SK-N-SH (cell line): ENCODE data around the gene KCNJ9. TPM values are rescaled to one million over a fixed set of nuclear protein-coding genes. Genes with fewer than 3 reads are reported as not detected.

Experiments
- CTCF ChIA-PET: fragments of 300-600, 350-600 bp; formaldehyde crosslinking; extraction: SDS; loops from one replicate; lab custom pipeline; 2021; lab: Yijun Ruan, JAX
- POLR2A ChIA-PET: fragments of 350-600 bp; sonication (Branson Sonifier 250); formaldehyde crosslinking; extraction: SDS; loops from one replicate; lab custom pipeline; 2020; ENCODE audit warnings: antibody characterized with exemption, inconsistent platforms; lab: Yijun Ruan, JAX
- DNase-seq: peaks from one replicate; pipeline ENCODE4 v3.0.0; 2012
- H2AFZ ChIP-seq: fragments of 200-600 bp; sonication (generic); 2 replicates; pipeline ENCODE4 v1.8.1; 2016; ENCODE audit warnings: antibody characterized with exemption, mild to moderate bottlenecking, low read depth
- H3F3A ChIP-seq: fragments of 200-600 bp; sonication (generic); replicated peaks from 2 replicates; pipeline ENCODE3; 2016; ENCODE audit warnings: antibody characterized with exemption, mild to moderate bottlenecking; ENCODE audit not compliant: insufficient read depth
- H3K27ac ChIP-seq, 2 experiments: fragments of 200-500 bp in 1 of 2; fragments of 200-600 bp in 1 of 2; sonication (Bioruptor generic) in 1 of 2; sonication (generic), shearing (Covaris generic) in 1 of 2; 2 replicates each; pipeline versions ENCODE4 v1.5.1 to v1.6.1; 2014 to 2016; ENCODE audit warnings: low read depth in 2 of 2, inconsistent platforms in 1 of 2, low read length in 1 of 2, mild to moderate bottlenecking in 1 of 2, mixed read lengths in 1 of 2
- H3K27me3 ChIP-seq: fragments of 200-600 bp; sonication (generic), shearing (Covaris generic); 2 replicates; pipeline ENCODE4 v1.6.1; 2016; ENCODE audit warnings: mixed run types; ENCODE audit not compliant: insufficient read depth
- H3K36me3 ChIP-seq, 2 experiments: fragments of 200-500 bp in 1 of 2; fragments of 200-600 bp in 1 of 2; sonication (Bioruptor generic) in 1 of 2; sonication (generic) in 1 of 2; replicated peaks in 1 of 2; 2 replicates each; pipeline versions ENCODE3 to v1.5.1; 2014 to 2016; ENCODE audit warnings: low read length in 1 of 2, mild to moderate bottlenecking in 1 of 2; ENCODE audit not compliant: insufficient read depth in 2 of 2, control insufficient read depth in 1 of 2
- H3K4me1 ChIP-seq, 2 experiments: fragments of 200-500 bp in 1 of 2; fragments of 200-600 bp in 1 of 2; sonication (Bioruptor generic) in 1 of 2; sonication (generic), shearing (Covaris generic) in 1 of 2; 2 replicates each; pipeline versions ENCODE4 v1.5.1 to v1.6.1; 2014 to 2016; ENCODE audit warnings: low read depth in 1 of 2, low read length in 1 of 2, mixed run types in 1 of 2; ENCODE audit not compliant: insufficient read depth in 2 of 2, control insufficient read depth in 1 of 2
- H3K4me2 ChIP-seq: fragments of 200-600 bp; sonication (generic), shearing (Covaris generic); 2 replicates; pipeline ENCODE4 v1.6.1; 2017; ENCODE audit warnings: mixed run types
- H3K4me3 ChIP-seq, 2 experiments: fragments of 200-500 bp in 1 of 2; fragments of 200-600 bp in 1 of 2; sonication (Bioruptor generic) in 1 of 2; sonication (generic), shearing (Covaris generic) in 1 of 2; 2 replicates each; pipeline versions ENCODE4 v1.5.1 to v1.8.1; 2014 to 2016; ENCODE audit warnings: low read depth in 2 of 2, inconsistent platforms in 1 of 2, low read length in 1 of 2, mild to moderate bottlenecking in 1 of 2, mixed read lengths in 1 of 2, moderate library complexity in 1 of 2
- H3K79me2 ChIP-seq: fragments of 200-600 bp; sonication (generic); 2 replicates; pipeline ENCODE4 v1.8.1; 2017; ENCODE audit warnings: mild to moderate bottlenecking; ENCODE audit not compliant: insufficient read depth
- H3K9ac ChIP-seq: fragments of 200-600 bp; sonication (generic); 2 replicates; pipeline ENCODE4 v1.6.1; 2017; ENCODE audit warnings: mixed run types
- H3K9me2 ChIP-seq: fragments of 200-600 bp; sonication (generic); 2 replicates; pipeline ENCODE4 v1.6.1; 2017; ENCODE audit warnings: mixed run types
- H3K9me3 ChIP-seq: fragments of 200-600 bp; sonication (generic); 2 replicates; pipeline ENCODE4 v1.6.1; 2017; ENCODE audit warnings: mixed run types, mild to moderate bottlenecking, moderate library complexity
- H4K20me1 ChIP-seq: fragments of 200-600 bp; sonication (generic); 2 replicates; pipeline ENCODE4 v1.6.1; 2017; ENCODE audit warnings: mild to moderate bottlenecking, mixed run types; ENCODE audit not compliant: insufficient read depth
- CHD2 ChIP-seq: fragments of 150-350 bp; IDR thresholded peaks from 2 replicates; pipeline ENCODE4 v1.6.1; 2018; ENCODE audit warnings: low read length; ENCODE audit not compliant: partially characterized antibody
- EZH2phosphoT487 ChIP-seq: fragments of 200-600 bp; sonication (generic); IDR thresholded peaks from 2 replicates; pipeline ENCODE4 v1.6.1; 2017; ENCODE audit warnings: low read depth, mixed run types, mild to moderate bottlenecking, antibody characterized with exemption, moderate library complexity, borderline replicate concordance
- FOSL2 ChIP-seq: IDR thresholded peaks from 2 replicates; pipeline ENCODE4 v1.4.0; 2012; ENCODE audit warnings: low read depth, mild to moderate bottlenecking, moderate library complexity, borderline replicate concordance
- FOXJ3 ChIP-seq: sonication (generic); formaldehyde crosslinking; IDR thresholded peaks from 2 replicates; pipeline ENCODE4 v1.5.1; 2020; ENCODE audit warnings: mild to moderate bottlenecking, missing genetic modification reagents
- GATA2 ChIP-seq: sonication (generic); formaldehyde crosslinking; IDR thresholded peaks from 2 replicates; pipeline ENCODE4 v1.5.0; 2020; ENCODE audit warnings: mild to moderate bottlenecking, missing genetic modification reagents
- MEF2A ChIP-seq: IDR thresholded peaks from 2 replicates; pipeline ENCODE4 v1.4.0; 2012; ENCODE audit warnings: low read depth, borderline replicate concordance
- NFIC ChIP-seq: IDR thresholded peaks from 2 replicates; pipeline ENCODE4 v1.4.0; 2012; ENCODE audit warnings: borderline replicate concordance
- NRF1 ChIP-seq: IDR thresholded peaks from 2 replicates; pipeline ENCODE4 v1.6.1; 2012; ENCODE audit warnings: low read depth, mild to moderate bottlenecking, low read length
- POLR2AphosphoS5 ChIP-seq: IDR thresholded peaks from 2 replicates; pipeline ENCODE4 v1.6.1; 2012; ENCODE audit warnings: low read depth, low read length
- TCF12 ChIP-seq: IDR thresholded peaks from 2 replicates; pipeline ENCODE4 v1.4.0; 2012
- YY1 ChIP-seq: IDR thresholded peaks from 2 replicates; pipeline ENCODE4 v1.4.0; 2012; ENCODE audit warnings: low read depth, mild to moderate bottlenecking
- ZBTB33 ChIP-seq: IDR thresholded peaks from 2 replicates; pipeline ENCODE4 v1.4.0; 2012; ENCODE audit warnings: low read depth, borderline replicate concordance
- WGBS: methylation state at CpG from one replicate; pipeline ENCODE4 v1.1.6; 2017; ENCODE audit warnings: low lambda C conversion rate; 5-methylcytosine and 5-hydroxymethylcytosine counted together
- polyA plus RNA-seq, 3 experiments: library from polyadenylated mRNA; depleted of rRNA; stranded (reverse); fragments of >200 nt; gene quantifications; 2 replicates each; pipeline ENCODE4 v1.2.3, GENCODE V29; 2012

The KCNJ9 gene
- polyA plus RNA-seq, 1 of the 3 experiments (the other 2 are of a cell fraction): 0.02 TPM

- CTCF ChIA-PET: interaction anchor here (1.2 to 3.3 kb wide), 4 partner anchors 9 to 23 kb away, joined by 3 to 18 read pairs (median 6); no protein-coding TSS in a partner anchor
- no peak overlapping the region for H3K9ac ChIP-seq
- whole genome bisulfite sequencing: 20% methylated on average over 1 of the region's 6 CpGs
- H4K20me1 ChIP-seq: no peaks in the 10 kb centered on the region
- H3K27ac ChIP-seq: no peak overlapping the region
- no peak for TF ChIP-seq FOSL2
- no peak for TF ChIP-seq CHD2
- peaks cover 65% of the 10 kb centered on the region for H3K27me3 ChIP-seq
- H2AFZ ChIP-seq: no peak overlapping the region
- no peaks in the 10 kb centered on the region for H3F3A ChIP-seq
- POLR2A ChIA-PET: no interaction called here
- H3K4me2 ChIP-seq: no peak overlapping the region
- no peaks in the 10 kb centered on the region for H3K9me2 ChIP-seq
- H3K4me1 ChIP-seq: peaks cover 0 to 9% of the 10 kb centered on the region in 2 experiments; a peak in 1 of 4 replicates
- H3K36me3 ChIP-seq: no peaks in the 10 kb centered on the region
- DNase-seq: no peak
- no peak overlapping the region for H3K4me3 ChIP-seq
- H3K79me2 ChIP-seq: no peaks in the 10 kb centered on the region
- H3K9me3 ChIP-seq: no peaks in the 10 kb centered on the region
These were observed 19.2 kb upstream of the KCNJ9 start for GRCh38 chr1:160062230-160062532.

- Histone ChIP-seq H3K4me1 (peaks cover 0 to 9% of the 10 kb centered on the region in 2 experiments; a peak in 1 of 4 replicates), H3K9me2 (no peaks in the 10 kb centered on the region), H3K27me3 (peaks cover 55% of the 10 kb centered on the region), H3K4me3 (no peak overlapping the region), H2AFZ (no peak overlapping the region), H3F3A (no peaks in the 10 kb centered on the region), H3K4me2 (no peak overlapping the region), H3K9me3 (no peaks in the 10 kb centered on the region), H3K9ac (no peak overlapping the region), H3K36me3 (no peaks in the 10 kb centered on the region), H3K27ac (no peak overlapping the region), H4K20me1 (no peaks in the 10 kb centered on the region), H3K79me2 (no peaks in the 10 kb centered on the region)
- no peak for DNase-seq
- WGBS: 59% methylated on average over 5 of the region's 5 CpGs
- POLR2A ChIA-PET: no interaction called here
- no peak for TF ChIP-seq NFIC
- TF ChIP-seq MEF2A: no peak
- no peak for TF ChIP-seq YY1
- no peak for TF ChIP-seq EZH2phosphoT487
- no peak for TF ChIP-seq POLR2AphosphoS5
- no peak for TF ChIP-seq TCF12
- no peak for TF ChIP-seq GATA2 (CRISPR knock-in tag)
- no peak for TF ChIP-seq NRF1
- TF ChIP-seq ZBTB33: no peak
- no peak for TF ChIP-seq FOXJ3 (CRISPR knock-in tag)
- TF ChIP-seq, all 33 proteins: peak for 0
- CTCF ChIA-PET: interaction anchor here (1.2 to 2.8 kb wide), 5 partner anchors 11 to 127 kb away, joined by 3 to 24 read pairs (median 8); no protein-coding TSS in a partner anchor
These were observed 18.2 kb upstream of the KCNJ9 start for GRCh38 chr1:160063176-160063575.
